GM23338 (cell line): ENCODE data around the gene MINPP1.

Source experiments
- CREB1 ChIP-seq: fragments of 250-450 bp; sonication (Bioruptor Pico); IDR thresholded peaks from 2 replicates; pipeline ENCODE4 v1.5.0; 2020; ENCODE audit warnings: low read depth, mild to moderate bottlenecking, moderate library complexity
- CTCF ChIP-seq, 2 experiments: fragments of 200-600 bp in 1 of 2; sonication (generic) in 1 of 2; conservative IDR thresholded peaks; 2 replicates each; pipeline versions ENCODE4 v1.5.1 to v1.6.1; 2016 to 2017; ENCODE audit warnings: antibody characterized with exemption in 2 of 2, low read depth in 2 of 2, mild to moderate bottlenecking in 2 of 2, moderate library complexity in 1 of 2
- EZH2 ChIP-seq: fragments of 200-600 bp; sonication (generic); IDR thresholded peaks from one replicate; pipeline ENCODE4 v1.8.0; 2017; ENCODE audit warnings: antibody characterized with exemption, mild to moderate bottlenecking, low read depth; ENCODE audit not compliant: unreplicated experiment
- EZH2phosphoT487 ChIP-seq: fragments of 200-600 bp; sonication (generic); IDR thresholded peaks from one replicate; pipeline ENCODE4 v1.8.1; 2018; ENCODE audit warnings: antibody characterized with exemption; ENCODE audit not compliant: unreplicated experiment
- JUNB ChIP-seq: IDR thresholded peaks from one replicate; pipeline ENCODE4 v1.6.1; 2016; ENCODE audit warnings: antibody characterized with exemption; ENCODE audit not compliant: unreplicated experiment
- NANOG ChIP-seq: IDR thresholded peaks from 2 replicates; pipeline ENCODE4 v1.6.1; 2016; ENCODE audit warnings: antibody characterized with exemption, borderline replicate concordance
- POLR2AphosphoS5 ChIP-seq: IDR thresholded peaks from 2 replicates; pipeline ENCODE4 v1.6.1; 2016; ENCODE audit warnings: antibody characterized with exemption, low read depth
- STAT1 ChIP-seq: IDR thresholded peaks from one replicate; pipeline ENCODE4 v1.6.1; 2016; ENCODE audit warnings: antibody characterized with exemption; ENCODE audit not compliant: unreplicated experiment
- ZNF331 ChIP-seq: fragments of 250-450 bp; sonication (Bioruptor Pico); IDR thresholded peaks from 2 replicates; pipeline ENCODE4 v1.5.0; 2020; ENCODE audit warnings: low read depth, mild to moderate bottlenecking, moderate library complexity
- TF ChIP-seq, protein P1 (sequence below): IDR thresholded peaks from one replicate; pipeline ENCODE4 v1.6.1; 2018; ENCODE audit warnings: antibody characterized with exemption; ENCODE audit not compliant: unreplicated experiment

DNA sequence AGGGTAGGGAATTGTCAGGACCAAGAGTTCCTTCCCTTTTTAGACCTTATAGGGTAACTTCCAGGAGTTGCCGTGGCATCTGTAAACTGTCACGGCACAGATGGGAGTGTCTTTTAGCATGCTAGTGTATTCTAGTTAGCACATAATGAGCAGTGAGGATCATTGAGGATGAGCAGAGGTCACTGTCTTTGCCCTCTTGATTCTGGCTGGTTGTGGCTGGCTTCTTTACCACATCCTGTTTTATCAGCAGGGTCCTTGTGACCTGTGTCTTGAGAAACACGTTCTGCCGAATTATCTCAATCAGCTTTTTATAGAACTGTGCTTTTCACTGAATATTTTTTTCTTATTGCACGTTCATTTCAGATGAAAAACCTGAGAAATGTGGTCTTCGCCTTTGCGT lies 41.5 kb downstream of the MINPP1 start:
- TF ChIP-seq CTCF (conservative IDR thresholded peaks at IDR 0.05; ENCODE audit: low read depth in 2 of 2) = no peak
- TF ChIP-seq EZH2 = no peak
- no peak for TF ChIP-seq EZH2phosphoT487
- TF ChIP-seq, protein P1, sequence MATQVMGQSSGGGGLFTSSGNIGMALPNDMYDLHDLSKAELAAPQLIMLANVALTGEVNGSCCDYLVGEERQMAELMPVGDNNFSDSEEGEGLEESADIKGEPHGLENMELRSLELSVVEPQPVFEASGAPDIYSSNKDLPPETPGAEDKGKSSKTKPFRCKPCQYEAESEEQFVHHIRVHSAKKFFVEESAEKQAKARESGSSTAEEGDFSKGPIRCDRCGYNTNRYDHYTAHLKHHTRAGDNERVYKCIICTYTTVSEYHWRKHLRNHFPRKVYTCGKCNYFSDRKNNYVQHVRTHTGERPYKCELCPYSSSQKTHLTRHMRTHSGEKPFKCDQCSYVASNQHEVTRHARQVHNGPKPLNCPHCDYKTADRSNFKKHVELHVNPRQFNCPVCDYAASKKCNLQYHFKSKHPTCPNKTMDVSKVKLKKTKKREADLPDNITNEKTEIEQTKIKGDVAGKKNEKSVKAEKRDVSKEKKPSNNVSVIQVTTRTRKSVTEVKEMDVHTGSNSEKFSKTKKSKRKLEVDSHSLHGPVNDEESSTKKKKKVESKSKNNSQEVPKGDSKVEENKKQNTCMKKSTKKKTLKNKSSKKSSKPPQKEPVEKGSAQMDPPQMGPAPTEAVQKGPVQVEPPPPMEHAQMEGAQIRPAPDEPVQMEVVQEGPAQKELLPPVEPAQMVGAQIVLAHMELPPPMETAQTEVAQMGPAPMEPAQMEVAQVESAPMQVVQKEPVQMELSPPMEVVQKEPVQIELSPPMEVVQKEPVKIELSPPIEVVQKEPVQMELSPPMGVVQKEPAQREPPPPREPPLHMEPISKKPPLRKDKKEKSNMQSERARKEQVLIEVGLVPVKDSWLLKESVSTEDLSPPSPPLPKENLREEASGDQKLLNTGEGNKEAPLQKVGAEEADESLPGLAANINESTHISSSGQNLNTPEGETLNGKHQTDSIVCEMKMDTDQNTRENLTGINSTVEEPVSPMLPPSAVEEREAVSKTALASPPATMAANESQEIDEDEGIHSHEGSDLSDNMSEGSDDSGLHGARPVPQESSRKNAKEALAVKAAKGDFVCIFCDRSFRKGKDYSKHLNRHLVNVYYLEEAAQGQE = no peak
- no peak for TF ChIP-seq POLR2AphosphoS5
- TF ChIP-seq ZNF331 = no peak
- TF ChIP-seq NANOG = no peak
- no peak for TF ChIP-seq CREB1 (CRISPR knock-in tag)
- TF ChIP-seq JUNB = no peak
- no peak for TF ChIP-seq STAT1
